Osteocyte (in vitro differentiated cells): Measurements from ENCODE around the gene TMEM239. TPM values are rescaled to one million over a fixed set of nuclear protein-coding genes. Genes with fewer than 3 reads are reported as not detected.

ENCODE experiments used
- DNase-seq: peaks from one replicate; pipeline ENCODE4 v3.0.0; 2021; ENCODE audit warnings: mixed read lengths; ENCODE audit not compliant: unreplicated experiment; ENCODE audit errors: extremely low spot score
- H3K27ac Mint-ChIP-seq: one replicate; pipeline ENCODE4 v1.8.0; 2021; ENCODE audit warnings: mild to moderate bottlenecking, mixed read lengths; ENCODE audit not compliant: unreplicated experiment
- H3K27me3 Mint-ChIP-seq: one replicate; pipeline ENCODE4 v1.8.0; 2021; ENCODE audit warnings: mixed read lengths; ENCODE audit not compliant: unreplicated experiment
- H3K36me3 Mint-ChIP-seq: one replicate; pipeline ENCODE4 v1.8.0; 2021; ENCODE audit warnings: mixed read lengths; ENCODE audit not compliant: unreplicated experiment
- H3K4me1 Mint-ChIP-seq: one replicate; pipeline ENCODE4 v1.8.0; 2021; ENCODE audit warnings: mixed read lengths; ENCODE audit not compliant: unreplicated experiment
- H3K4me3 Mint-ChIP-seq: one replicate; pipeline ENCODE4 v1.8.0; 2021; ENCODE audit warnings: mild to moderate bottlenecking, moderate library complexity, mixed read lengths; ENCODE audit not compliant: unreplicated experiment
- H3K9me3 Mint-ChIP-seq: one replicate; pipeline ENCODE4 v1.8.0; 2021; ENCODE audit warnings: mixed read lengths; ENCODE audit not compliant: unreplicated experiment
- CTCF ChIP-seq: fragments of 200-600 bp; sonication (generic); IDR thresholded peaks from 2 replicates; pipeline ENCODE4 v1.5.0; 2021; ENCODE audit warnings: antibody characterized with exemption, mild to moderate bottlenecking, moderate library complexity
- total RNA-seq: library from RNA; stranded (reverse); gene quantifications from 2 replicates; pipeline ENCODE4 v1.2.1, GENCODE V29; 2021

TMEM239 gene
- total RNA-seq, 1 donor from 2014 or later, result not detected

DNA sequence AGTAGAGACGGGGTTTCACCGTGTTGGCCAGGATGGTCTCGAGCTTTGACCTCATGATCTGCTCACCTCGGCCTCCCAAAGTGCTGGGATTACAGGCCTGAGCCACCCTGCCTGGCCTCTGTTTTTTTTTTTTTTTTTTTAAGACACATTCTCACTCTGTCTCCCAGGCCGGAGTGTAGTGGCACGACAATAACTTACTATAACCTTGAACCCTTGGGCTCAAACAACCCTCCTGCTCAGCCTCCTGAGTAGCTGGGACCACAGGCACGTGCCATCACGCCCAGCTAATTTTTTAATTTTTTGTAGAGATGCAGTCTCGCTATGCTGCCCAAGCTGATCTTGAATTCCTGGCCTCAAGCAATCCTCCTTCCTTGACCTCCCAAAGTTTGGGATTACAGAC is 42.4 kb upstream of the TMEM239 start:
- H3K27me3 Mint-ChIP-seq, result peaks cover 21% of the 10 kb centered on the region
- H3K4me1 Mint-ChIP-seq, result no peaks in the 10 kb centered on the region
- no peak overlapping the region for H3K27ac Mint-ChIP-seq
- no peak overlapping the region for H3K4me3 Mint-ChIP-seq
- H3K9me3 Mint-ChIP-seq, result no peaks in the 10 kb centered on the region
- DNase-seq, result no peak
- no peaks in the 10 kb centered on the region for H3K36me3 Mint-ChIP-seq
- TF ChIP-seq CTCF, result no peak

DNA sequence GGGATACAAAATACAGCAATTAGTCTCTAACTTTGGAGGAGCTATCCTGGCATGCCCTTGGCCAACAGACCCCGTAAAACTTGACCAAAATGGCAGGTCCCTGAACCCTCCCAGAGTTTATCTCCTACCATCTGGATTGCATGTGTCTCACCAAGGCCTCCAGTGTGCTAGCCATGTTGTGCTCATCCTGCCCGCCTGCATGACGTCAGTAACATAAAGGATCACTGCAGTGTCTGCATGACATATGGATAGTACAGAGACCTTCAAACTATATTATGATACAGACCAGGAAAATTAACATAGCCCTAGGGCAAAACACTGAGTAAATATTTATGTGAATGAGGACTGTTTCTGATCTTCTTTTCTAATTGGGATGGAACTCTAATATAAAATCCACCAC is 41.0 kb upstream of the TMEM239 start:
- Mint-ChIP-seq H3K27me3 (peaks cover 26% of the 10 kb centered on the region), H3K4me1 (no peaks in the 10 kb centered on the region), H3K27ac (no peak overlapping the region), H3K36me3 (no peaks in the 10 kb centered on the region), H3K4me3 (no peak overlapping the region), H3K9me3 (no peaks in the 10 kb centered on the region)
- no peak for DNase-seq
- no peak for TF ChIP-seq CTCF

GRCh38 chr20:2778602-2779321 is 37.4 kb upstream of the TMEM239 start:
- Mint-ChIP-seq H3K36me3 (no peaks in the 10 kb centered on the region), H3K27me3 (peaks cover 39% of the 10 kb centered on the region), H3K4me1 (no peaks in the 10 kb centered on the region), H3K27ac (no peak overlapping the region), H3K4me3 (no peak overlapping the region), H3K9me3 (no peaks in the 10 kb centered on the region)
- no peak for DNase-seq
- no peak for TF ChIP-seq CTCF

GRCh38 chr20:2780948-2781347 is 35.2 kb upstream of the TMEM239 start:
- H3K36me3 Mint-ChIP-seq, result no peaks in the 10 kb centered on the region
- no peak for TF ChIP-seq CTCF
- no peak for DNase-seq
- H3K27ac Mint-ChIP-seq, result no peak overlapping the region
- H3K4me1 Mint-ChIP-seq, result no peaks in the 10 kb centered on the region
- H3K4me3 Mint-ChIP-seq, result no peak overlapping the region
- peaks cover 55% of the 10 kb centered on the region for H3K27me3 Mint-ChIP-seq
- no peaks in the 10 kb centered on the region for H3K9me3 Mint-ChIP-seq

DNA sequence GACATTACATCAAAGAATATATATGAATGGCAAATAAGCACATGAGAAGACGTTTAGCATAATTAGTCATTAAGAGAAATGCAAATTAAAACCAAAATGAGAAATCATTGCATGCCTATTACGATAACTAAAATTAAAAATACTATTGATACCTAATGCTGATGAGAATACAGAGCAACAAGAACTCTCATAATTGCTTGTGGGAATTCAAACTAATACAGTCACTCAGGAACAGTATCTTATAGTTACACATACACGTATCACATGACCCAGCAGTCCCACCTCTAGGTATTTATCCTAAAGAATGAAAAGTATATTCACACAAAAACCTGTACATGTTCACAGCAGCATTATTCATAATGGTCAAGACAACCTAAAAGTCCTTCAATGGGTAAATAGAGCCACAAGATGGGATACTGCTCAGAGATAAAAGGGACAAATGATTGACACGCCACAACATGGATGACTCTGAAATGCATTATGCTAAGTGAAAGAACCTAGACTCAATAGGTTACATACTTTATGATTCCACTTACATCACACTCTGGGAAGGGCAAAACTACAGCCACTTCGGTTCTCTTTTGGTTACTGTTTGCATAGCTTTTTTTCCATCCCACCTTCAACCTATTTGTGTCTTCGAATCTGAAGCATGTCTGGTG is 32.1 kb upstream of the TMEM239 start:
- Mint-ChIP-seq H3K4me3 (no peak overlapping the region), H3K36me3 (peaks cover 2% of the 10 kb centered on the region), H3K27ac (no peak overlapping the region), H3K9me3 (no peaks in the 10 kb centered on the region), H3K4me1 (no peaks in the 10 kb centered on the region), H3K27me3 (peaks cover 56% of the 10 kb centered on the region)
- TF ChIP-seq CTCF, result no peak
- no peak for DNase-seq
